RPMI7951 (cell line): ENCODE results near the gene FSTL3. TPM values are rescaled to one million over a fixed set of nuclear protein-coding genes. Genes with fewer than 3 reads are reported as not detected.
"Not testable (repeated sequence)": the region's sequence is repeated elsewhere in the genome, so short reads cannot be mapped to it uniquely, and the experiment has no call there.

Experiments
- DNase-seq: peaks from one replicate; pipeline ENCODE4 v3.0.0-alpha.2; 2012; ENCODE audit warnings: low read depth
- total RNA-seq: library from RNA; depleted of rRNA; stranded (reverse); fragments of >200 nt; shearing (Covaris generic); gene quantifications from 2 replicates; pipeline ENCODE4 v1.2.3, GENCODE V29; 2014

FSTL3 gene
- total RNA-seq, 1 experiment from 2014 or later, result 4.4 TPM

GRCh38 chr19:681029-682019, 5.1 kb downstream of the FSTL3 start:
- DNase-seq, result no peak

GRCh38 chr19:682678-683320, 6.6 kb downstream of the FSTL3 start:
- no peak for DNase-seq

GRCh38 chr19:685454-685931, 9.3 kb downstream of the FSTL3 start:
- no peak for DNase-seq

GRCh38 chr19:686589-687297, 10.6 kb downstream of the FSTL3 start:
- DNase-seq, result no peak

DNA sequence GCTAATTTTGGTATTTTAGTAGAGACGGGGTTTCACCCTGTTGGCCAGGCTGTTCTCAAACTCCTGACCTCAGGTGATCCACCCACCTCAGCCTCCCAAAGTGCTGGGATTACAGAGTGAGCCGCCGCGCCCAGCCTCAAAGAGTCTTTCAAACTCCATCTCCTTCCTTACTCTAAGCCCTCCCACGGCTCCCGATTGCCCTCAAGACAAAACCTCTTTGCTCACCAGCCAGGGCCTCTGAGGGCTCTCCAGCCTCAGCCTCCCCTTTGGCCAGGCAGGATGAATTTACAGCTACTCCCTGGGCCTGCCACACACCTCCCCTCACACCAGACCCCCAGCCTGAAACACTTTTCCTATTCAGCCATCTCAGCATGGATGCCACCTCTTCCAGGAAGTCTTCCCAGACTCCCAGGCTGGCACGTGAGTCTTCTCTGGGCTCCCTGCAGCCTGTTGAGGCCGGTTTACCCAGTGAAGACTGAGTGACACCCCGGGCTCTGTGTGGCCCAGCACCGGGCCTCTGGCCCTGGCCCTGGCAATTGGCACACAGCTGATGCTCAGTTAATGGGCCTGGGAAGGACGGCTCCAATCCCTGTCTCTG, 11.5 kb downstream of the FSTL3 start:
- no peak for DNase-seq

- no peak for DNase-seq
Measured at GRCh38 chr19:688214-688613, 12.0 kb downstream of the FSTL3 start.

DNA sequence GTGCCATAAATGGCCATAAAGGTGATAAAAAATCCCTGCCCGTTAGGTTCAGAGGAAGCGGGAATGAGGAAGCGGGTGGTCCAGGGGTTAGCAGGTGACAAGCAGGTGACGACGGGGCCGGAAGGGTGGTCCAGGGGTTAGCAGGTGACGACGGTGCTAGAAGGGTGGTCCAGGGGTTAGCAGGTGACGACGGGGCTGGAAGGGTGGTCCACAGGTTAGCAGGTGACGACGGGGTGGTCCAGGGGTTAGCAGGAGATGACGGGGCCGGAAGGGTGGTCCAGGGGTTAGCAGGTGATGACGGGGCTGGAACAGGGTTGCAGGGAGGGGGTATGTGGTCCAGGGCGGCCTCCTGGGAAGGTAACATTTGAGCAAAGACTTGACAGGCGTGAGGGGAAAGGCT, 12.8 kb downstream of the FSTL3 start:
- no peak for DNase-seq

- no peak for DNase-seq
Measured at GRCh38 chr19:690203-690602, 14.0 kb downstream of the FSTL3 start.

GRCh38 chr19:694481-695351, 18.5 kb downstream of the FSTL3 start:
- DNase-seq, result no peak

GRCh38 chr19:695352-695949, 19.3 kb downstream of the FSTL3 start, which contains the start of gene PRSS57:
Gene PRSS57 (minus strand): TSS chr19:695452. CDS start chr19:695430, 22 bp downstream.
- no peak for DNase-seq

DNA sequence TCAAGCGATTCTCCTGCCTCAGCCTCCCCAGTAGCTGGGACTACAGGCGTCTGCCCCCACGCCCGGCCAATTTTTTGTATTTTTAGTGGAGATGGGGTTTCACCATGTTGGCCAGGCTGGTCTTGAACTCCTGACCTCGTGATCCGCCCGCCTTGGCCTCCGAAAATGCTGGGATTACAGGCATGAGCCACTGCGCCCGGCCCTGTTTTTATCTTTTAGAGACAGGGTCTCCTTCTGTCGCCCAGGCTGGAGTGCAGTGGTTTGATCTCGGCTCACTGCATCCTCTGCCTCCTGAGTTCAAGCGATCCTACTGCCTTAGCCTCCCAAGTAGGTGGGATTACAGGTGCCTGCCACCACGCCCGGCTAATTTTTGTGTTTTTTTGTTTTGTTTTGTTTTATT, 22.3 kb downstream of the FSTL3 start:
- not testable (repeated sequence) for DNase-seq

- not testable (repeated sequence) for DNase-seq
Measured at GRCh38 chr19:699885-700284, 23.7 kb downstream of the FSTL3 start.

DNA sequence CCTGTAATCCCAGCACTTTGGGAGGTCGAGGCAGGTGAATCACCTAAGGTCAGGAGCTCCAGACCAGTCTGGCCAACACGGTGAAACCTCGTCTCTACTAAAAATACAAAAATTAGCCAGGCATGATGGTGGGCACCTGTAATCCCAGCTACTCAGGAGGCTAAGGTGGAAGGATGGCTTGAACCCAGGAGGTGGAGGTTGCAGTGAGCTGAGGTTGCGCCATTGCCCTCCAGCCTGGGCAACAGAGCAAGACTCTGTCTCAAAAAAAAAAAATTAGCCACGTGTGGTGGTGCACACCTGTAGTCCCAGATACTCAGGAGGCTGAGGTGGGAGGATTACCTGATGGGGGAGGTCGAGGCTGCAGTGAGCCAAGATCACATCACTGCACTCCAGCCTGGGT, 26.7 kb downstream of the FSTL3 start:
- not testable (repeated sequence) for DNase-seq

DNA sequence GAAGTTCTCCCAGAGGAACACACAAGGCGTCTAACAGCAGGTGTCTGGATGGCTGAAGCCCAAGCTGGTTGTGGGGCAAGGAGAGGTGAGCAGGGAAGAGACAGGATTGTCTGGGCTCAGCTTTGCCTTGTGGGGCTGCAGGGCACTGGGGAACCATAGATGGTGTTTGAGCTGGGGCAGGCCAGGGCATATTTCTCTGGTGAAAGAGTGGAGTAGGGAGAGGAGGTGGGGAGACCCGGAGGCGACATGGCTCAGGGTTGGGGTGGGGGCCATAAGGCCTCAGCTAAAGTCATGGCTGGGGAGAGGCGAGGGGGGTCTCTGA, 27.1 kb downstream of the FSTL3 start:
- no peak for DNase-seq

DNA sequence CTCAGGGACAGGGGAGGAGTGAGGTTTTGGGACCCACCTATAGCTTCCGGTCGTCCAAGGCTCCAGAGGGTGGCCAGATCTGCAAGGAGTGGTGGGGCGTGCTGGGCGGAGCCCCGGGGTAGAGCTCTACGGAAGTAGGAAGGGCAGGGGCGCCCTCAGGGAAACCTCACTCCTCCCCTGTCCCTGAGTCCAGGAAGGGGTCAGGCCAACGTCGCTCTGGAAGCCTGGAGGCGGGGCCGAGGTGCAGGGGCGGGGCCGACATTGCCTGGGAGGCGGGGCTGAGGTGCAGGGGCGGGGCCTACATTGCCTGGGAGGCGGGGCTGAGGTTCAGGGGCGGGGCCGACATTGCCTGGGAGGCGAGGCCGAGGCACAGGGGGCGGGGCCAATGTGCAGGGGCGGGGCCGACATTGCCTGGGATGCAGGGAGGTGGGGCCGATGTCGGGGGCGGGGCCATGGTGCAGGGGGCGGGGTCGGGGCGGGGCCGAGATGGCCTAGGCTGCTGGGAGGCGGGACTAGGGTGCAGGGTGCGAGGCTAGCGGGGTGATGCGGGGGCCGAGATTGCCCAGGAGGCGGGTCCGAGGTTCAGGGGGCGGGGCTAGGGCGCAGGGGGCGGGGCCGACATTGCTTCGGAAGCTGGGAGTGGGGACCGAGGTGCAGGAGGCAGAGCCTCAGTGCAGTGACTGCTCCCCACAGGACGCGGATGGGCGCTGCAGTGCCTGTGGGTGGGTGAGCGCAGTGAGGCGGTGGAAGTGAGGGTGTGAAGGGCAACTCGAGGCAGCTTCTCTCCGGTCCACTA, 27.7 kb downstream of the FSTL3 start:
- peak; percentile 23 for DNase-seq

DNA sequence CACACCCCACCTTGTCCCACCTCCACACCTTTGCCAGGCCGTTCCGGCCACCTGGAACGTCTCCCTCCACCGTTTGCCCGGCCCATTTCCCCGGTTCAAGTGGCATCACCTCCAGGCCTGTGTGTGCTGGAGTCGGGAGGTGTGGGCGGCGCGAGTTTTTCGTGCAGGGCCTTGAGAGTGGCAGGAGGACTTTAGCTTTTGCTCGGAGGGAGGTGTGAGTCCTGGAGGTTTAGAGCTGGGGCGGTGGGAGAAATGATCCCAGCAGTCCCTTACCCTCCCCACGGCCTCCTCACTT, 28.2 kb downstream of the FSTL3 start:
- no peak for DNase-seq

GRCh38 chr19:708154-709143, 32.3 kb downstream of the FSTL3 start, which contains the start of gene PALM:
Gene PALM (plus strand): TSS chr19:708935. CDS start chr19:709147, 212 bp downstream.
- DNase-seq, result no peak

- no peak for DNase-seq
Measured at GRCh38 chr19:709196-709964, 33.2 kb downstream of the FSTL3 start.
